Hepatic stellate cell (primary cell): Measurements from ENCODE around the gene DST.
"Not testable (repeated sequence)": the region's sequence is repeated elsewhere in the genome, so short reads cannot be mapped to it uniquely, and the experiment has no call there.

Source experiments
- DNase-seq: peaks from one replicate; pipeline ENCODE4 v3.0.0; 2011; ENCODE audit warnings: low spot score

The DST gene

DNA sequence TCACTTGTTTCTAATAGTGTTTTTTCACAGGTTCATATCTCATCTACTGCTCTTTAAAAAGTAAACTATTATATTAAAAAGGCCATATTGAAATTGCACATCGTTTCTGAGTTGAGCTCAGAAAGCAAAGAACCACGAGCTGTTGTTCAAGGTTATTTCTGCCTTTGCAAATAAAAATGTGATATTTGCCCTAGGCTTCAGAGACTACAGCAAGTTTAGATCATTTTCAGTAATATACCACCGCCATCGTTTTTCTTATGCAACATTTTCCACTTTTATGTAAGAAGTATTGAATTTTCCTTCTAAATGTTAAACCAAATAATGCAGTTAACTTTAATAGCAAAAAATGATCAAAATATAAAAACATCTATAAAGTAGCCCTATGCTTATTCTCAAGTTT, 71.1 kb downstream of the DST start:
- DNase-seq: no peak

DNA sequence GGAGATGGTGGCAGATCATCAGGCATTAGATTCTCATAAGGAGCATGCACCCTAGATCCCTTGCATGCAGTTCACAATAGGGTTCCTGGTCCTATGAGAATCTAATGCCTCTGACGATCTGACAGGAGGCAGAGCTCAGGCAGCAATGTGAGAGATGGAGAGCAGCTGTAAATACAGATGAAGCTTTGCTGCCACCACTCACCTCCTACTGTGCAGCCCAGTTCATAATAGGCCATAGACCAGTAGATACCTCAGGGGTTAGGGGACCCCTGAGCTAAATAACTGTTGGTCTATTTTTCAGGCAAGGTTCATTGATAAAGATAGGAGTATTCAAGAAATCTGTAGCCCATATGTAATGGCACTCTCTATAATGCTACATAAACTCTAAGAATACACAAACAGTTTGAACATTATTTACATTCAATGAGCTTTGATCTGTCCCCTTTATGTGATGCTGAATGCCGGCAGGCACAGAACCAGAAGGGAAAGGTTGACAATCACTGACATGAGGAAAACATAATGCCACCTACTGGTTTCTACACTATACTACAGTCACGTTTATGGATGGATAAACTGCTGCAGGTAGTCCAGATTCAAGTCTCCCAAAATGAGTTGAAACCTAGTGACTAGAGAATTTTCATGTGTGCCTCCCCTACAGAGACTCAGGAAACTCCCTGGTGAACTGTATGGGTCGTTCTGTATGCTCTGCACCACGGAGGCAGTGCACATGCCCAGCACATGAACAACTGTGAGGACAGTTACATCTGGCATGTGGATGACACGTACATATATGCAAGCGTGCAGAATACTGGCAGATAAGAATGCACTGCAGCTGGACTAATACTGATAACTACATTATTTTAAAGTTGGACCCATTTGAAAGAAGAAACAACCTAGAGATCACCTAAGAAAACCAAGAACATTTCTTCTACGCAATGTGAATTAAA, 72.0 kb downstream of the DST start:
- DNase-seq: no peak

DNA sequence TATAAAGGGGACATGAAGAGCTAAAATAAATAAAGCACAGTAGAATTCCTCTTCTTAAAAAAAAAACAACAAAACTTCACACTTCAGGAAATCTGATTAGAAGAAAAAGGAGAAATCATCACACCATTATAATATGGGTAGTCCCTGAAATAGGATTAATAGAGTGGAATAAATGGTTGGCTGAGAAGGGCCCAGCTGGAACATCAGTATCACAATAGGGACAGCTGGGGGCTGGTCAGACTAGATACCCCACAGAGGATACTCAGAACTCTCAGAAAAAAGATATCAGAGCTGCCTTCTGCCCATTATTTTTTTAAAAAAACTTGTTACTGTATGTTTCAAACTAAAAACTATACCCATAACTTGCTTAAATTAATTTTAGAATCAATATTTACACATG, 75.2 kb downstream of the DST start:
- DNase-seq: no peak

DNA sequence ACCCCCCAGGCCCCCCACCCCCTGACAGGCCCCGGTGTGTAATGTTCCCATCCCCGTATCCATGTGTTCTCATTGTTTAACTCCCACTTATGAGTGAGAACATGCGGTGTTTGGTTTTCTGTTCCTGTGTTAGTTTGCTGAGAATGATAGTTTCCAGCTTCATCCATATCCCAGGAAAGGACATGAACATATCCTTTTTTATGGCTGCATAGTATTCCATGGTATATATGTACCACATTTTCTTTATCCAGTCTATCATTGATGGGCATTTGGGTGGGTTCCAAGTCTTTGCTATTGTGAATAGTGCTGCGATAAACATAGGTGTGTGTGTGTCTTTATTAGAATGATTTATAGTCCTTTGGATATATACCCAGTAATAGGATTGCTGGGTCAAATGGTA, 80.0 kb downstream of the DST start:
- DNase-seq: not testable (repeated sequence)

DNA sequence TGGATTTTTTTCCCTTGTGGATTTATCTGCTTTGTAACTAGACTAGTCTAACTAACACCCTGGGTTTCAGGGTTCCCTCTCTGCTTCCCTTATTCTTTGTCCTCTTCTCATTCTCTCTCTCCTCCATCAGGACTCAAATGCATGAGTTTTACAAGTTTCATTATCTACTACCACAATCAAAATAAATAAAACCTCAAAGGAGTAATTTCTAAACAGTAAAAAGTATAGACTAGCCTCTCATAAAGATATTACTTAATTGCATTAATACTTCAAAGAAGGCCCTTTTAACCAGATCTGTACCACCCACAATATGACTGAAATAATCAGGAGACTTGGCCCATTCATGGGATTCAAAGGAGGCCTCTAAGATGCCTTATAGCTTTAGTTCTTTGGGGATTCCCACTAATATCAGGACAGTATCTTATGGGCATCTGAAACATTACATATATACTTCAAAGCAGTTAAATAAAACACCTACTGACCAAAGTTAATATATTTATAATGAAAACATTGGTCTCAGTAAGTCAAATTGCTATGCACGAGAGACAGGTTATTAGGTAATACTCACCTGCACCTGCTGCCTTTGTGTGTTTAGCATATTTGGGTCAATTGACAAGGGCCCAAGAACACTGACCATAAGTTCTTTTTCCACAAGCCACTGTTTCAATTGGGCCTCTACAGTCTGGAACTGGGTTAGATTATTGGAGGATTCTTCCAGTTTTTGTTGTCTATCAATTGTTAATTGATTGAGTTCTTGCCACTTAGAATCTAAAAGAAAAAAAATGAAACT, 85.7 kb downstream of the DST start:
- no peak for DNase-seq

DNA sequence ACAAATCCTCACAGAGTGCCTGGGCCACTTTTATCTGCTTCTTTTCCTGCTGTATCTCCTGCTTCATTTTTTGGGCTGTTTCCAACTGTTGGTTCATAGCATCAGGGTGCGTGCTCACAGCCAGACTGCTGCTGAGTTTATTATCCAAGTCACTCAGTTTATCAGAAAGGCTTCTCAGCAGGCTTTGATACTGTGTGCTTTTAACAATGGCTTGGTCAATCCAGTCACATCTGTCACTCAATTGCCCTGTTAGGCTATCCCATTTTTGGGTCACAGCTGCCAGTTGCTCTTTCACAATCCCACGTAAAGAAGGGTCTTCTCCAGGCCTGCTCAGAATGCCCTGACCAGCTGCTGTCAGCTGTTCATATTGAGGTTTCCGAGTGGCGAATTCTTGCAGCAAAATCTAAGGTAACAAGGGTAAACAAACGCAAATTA, 87.2 kb downstream of the DST start:
- DNase-seq: no peak

DNA sequence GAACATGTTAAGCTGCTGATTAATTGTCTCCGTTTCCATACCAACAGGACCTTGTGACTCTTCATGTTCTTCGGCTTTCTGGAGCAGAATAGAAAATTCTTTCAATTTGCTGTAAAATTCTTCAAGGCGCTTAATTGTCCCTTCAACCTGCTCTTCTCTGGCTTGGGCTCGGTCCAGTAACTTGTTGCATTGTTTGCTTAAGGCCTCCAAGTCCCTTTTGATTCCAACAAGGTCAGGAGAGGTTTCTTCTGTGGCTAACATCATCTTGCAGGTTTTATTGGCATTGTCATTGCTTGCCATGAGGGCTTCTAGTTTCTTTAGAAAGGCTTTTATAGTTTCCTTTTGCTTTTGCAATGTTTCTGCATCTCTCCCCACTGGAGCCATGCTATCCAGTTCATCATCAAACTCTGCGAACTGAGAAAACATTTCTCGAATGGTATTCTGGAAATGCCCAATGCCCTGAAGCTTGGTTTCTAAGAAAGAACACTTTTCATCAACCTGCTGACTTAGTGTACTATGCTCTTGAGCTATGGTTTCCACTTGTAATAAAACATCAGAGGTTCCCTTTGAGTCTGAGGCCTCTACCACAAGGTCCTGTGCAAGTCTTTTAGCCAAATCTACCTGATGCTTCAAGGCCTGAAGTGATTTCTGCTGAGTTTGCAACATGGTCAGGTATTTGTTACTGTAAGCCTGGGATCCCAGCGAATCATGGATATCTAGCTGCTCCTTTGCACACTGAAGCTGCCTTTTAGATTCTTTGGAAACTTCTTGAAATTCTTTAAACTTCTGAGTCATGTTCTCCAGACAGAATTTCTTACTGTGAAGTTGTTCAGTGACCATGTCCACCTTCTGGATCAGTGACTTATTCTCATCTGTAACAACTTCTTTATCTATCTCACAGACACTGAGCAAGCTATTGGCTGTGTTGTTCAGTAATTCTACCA, 90.2 kb downstream of the DST start:
- peak; percentile 7 for DNase-seq

DNA sequence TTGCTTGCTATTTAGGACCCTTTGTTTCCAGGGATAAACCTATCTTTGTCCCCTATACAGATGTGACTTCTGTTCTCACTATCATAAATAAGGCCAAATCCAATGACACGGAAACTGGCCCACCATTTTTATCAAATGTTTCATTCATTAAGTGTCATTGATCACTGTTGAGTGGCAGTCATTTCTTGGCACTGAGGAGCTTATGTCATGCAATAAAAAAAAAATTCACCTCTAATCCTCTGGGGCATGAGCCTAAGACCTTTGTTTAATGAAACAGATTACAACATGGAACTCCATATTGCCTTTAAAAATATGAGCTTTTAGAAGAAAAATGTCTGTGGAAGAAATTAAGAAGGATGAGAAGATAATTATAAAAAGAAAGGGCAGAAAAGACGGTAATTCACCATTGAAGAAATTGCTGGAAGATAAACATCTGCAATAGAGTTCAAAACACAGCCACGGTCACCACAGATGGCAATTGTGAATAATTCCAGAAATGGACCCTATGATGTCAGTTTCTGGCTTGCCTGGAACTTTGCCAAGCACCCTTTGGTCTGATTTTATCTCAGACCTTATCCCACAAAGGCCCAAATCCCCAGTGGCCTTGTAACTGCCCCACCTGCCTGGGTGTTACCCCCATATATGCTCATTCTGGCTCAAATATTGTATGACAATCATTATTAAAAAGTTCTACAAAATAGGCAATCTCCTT, 91.1 kb downstream of the DST start:
- no peak for DNase-seq

DNA sequence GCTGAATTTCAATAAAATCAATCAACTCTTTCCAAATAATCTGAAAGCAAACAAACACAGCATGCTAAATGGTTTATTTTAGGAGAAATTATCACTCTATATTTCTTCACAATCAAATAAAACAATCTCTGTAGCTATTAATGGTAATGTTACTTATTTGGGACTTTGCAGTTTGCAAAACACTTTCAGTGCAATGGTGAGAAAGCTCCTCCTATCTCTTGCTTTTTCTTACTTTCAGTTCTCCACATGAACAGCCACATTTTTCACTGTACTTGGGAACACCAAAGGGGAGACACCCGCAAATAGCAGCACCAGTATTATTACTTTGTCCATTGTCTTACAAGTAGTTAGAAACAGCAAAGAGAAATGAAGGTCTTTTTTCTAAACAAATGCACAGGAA, 92.4 kb downstream of the DST start:
- DNase-seq: no peak

DNA sequence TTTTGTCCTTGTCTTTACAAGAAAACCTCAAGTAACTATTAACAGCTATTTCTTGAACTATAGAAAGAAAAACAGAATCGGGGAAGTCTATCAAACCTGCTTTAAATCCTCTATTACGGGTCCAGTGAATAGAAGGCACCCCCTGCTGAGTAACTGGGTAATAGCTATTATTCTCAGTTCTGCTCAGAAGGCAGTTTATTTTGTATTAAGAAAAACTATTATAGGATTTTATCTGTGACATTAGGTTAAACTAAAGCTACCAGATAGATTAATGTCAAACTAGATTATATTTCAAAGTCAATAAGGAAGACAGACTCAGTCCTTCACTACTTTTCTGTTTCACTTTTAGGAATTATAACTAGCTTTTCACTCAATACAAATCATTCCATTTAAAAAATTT, 93.7 kb downstream of the DST start:
- DNase-seq: no peak

DNA sequence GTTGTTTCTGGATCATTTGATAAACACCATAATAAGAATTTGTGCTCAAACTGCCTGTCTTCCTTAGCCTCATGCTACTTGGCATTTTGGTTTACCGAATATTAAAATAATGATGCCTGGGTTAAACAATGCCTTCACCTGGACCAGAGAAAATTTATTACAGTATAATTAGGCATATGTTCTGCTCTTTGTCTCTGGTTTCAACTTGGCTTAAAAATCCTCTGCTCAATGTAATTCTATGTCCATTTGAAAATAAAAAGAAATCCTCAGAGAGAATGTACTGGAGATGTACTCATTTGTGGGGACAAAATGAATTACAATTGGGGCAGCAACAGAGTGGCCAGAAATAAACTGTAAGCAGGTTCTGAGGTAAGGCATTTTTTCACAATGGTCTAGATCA, 95.0 kb downstream of the DST start:
- no peak for DNase-seq

DNA sequence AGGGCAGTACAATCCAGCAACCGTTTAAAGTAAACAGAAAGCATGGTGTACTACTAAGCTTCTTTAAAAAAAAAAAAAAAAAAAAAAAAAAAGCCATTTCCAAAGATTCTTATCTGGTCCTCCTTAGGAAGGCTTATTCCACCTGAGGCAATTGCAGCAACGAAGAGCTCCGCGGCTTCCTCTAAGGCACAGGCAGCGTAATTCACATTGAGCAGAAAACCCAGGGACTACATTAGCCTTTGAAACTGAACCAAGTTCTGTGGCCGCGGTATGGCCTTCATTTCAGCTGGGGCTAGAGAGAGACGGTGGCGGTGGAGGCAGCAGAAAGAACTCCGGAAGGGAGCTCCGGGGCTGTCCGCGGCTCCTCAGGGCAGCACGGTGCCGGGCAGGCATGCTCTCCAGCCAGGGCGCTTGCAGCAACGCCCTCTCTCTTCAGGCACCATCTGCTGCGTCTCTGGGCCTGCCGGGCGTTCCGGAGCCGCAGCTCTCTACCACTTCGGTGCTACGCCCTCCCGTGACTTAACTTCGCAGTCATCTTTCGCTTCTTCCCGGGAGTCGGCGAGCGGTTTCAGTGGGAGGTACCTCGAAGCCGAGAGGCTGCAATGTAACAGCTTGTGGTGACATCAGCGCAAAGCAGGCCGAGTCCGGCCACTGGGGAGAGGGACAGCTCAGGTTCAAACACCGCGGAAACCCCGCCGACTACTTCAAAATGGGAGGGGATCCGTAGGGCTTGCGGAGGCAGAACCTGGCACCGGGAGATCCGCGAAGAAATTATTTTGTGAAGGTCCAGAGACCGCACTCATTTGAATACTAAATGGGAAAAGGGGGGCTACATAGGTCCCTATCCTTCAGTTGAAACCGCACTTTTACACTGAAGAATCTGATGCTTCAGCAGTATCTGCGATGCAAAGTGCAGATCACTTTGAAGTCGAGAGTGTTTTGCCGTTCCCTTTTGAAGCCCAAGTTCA, 100.0 kb downstream of the DST start:
- peak; percentile 75 for DNase-seq

DNA sequence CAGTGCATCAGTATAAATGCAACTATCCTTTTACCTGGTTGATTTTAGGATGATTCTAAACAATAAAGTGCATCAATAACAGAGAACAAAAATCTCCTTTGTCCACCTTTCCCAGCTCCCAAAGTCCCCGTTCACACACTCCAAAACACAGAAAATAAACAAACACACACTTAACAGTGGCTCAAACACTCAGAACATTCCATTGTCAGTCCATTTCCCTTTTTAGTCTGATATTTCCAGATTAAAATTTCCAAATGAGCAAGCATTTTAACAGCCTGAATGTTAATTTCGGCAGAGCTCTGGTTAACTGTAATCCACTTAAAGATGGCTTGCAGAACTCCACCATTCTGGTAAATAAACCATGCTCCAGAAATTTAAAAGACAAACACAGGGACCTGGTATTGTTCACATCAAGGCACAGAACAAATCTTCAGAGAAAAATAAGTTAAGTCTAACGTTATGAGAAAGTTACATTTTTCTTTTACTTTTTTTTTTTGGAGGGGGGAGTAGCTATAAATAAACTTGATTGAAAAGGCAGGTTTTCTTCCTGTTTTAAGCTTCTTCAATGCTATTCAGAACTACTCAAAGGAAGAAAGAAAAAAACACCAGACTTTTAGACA, 100.8 kb downstream of the DST start:
- DNase-seq: no peak

DNA sequence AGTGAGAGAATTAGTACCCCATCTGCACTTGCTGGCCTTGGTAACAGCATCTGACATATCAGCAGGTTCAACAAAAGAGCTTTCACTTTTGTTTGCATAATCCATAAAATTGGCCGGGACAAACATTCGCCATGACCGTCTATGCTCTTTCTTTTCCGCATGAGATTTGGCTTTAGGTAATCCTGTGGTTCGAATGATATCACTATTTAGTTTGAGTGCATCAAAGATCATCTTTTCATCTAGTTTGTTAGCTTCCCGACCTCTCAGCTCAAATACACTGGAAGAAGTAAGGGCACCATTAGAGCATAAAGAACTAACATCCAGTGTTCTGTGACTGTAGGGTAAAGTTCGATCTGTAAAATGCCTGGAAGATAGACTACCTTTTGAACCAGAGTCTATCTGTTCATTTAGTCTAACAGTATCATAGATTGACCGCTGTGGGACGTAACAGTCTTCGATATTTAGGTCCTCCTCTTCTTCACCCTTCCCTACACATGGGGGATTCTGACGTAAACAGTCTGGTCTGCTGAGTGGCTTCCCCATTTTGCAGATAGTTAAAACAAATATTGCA, 101.6 kb downstream of the DST start:
- no peak for DNase-seq

DNA sequence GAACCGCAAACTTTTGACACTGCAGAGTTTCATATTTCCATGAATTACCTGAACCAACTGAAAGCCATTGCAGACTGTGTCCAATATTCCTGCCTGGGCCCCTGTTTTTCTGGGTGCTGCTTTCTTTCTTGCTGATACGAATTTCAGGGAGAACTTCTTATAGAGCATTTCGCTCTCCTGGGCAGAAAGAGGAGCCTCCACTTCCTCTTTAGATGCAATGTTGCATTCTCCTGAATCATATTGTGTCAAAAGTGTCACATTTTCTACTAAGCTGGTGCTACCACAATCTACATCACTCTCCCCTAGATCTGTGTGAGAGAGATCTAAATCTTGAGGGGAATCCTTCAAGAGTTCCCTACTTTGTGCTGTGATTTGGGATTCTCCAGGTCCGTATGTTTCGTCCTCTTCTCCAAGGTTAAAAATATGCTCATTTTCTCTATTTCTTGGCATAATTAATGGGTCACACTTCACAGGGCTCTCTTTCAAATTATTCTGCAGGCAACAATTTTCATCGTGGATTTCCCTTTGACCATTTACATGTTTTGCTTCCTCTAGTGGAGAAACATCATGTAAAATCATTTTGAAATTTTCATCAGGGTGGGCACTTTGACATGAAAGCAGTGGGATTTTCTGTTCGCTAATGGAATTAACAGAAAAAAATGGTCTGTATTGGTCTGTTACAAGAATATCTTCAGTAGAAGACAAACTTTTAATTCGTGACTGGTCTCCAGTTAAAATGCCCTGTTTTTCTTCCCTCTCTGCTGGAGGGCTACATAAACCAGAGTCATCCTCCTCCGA, 102.3 kb downstream of the DST start:
- no peak for DNase-seq

DNA sequence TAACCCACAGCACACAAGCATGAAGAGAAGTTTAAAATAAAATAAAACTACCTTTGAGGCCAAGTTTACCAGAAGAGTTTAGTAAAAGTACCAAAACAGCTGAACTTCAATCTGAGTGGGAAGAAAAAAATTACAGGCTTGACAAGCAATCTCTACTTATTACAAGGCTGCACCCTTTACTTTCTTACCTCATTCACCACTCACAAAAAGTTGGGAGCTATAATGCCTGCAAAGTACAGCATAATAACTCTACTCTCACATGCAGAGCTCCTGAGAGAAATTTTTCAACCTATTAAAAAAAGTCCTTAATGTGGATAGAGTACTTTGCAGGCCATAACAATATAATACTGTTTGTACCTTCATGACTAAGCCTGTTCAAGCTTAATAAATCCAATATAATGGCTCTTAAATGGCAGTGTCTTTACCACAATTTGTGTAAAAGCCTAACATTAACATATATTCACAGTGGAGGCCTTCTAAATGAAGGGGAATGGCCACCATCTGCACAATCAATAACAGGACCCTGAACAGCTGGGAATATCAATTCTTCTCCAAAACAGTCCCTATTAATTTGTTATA, 103.1 kb downstream of the DST start:
- DNase-seq: no peak

DNA sequence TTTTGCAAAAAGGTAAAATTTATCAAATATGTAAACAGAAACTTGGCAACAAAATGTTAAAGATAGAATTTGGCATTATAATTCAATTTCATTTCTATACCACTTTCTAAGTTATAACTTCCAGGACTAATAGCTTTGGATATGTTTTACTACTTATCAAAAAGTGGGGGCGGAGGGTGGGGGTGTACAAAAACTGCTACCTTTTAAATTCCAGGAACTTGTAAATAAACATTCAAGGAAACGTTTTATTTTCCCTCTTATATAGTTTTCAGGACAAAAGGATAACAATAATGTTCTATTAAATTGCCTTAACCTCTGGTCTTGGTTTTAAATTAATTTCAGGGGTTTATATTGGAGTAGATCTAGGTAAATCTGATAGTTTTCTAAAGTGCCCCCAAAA, 103.8 kb downstream of the DST start:
- no peak for DNase-seq

DNA sequence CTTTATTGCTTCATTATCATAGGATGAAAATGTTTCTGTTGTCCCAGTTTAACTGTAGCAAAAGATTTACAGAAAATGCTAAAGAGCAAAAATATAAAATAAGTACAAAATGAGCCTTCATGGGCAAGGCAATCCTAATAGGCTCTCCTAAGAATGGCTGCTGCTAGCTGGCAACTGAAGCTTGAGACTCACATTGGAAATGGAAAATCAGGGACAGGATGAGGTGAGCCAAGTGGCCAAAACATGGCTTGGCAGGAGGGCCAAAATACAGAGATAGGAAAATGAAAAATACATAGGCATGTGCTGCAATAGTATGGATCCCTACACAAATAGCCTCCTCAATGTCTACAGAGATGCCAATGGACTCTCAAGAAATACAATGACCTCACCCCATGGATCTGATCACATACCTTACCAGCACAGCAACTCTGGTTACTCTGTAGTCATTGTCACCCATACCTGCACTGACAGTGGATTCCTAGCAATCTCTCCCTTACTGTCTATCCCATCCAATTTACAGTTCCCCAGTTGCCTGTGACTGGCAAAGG, 105.4 kb downstream of the DST start:
- no peak for DNase-seq
